ENCODE measurements around the gene MED12.

Gene MED12

GRCh38 chrX:71118032-71118984 lies at the start of gene MED12:
Gene MED12, plus strand, starts transcription at chrX:71118596. Its CDS starts 159 bp downstream, at chrX:71118755.
- peak within 1 kb of the TSS; percentile 71 to 75 for H3K4me3 ChIP-seq

DNA sequence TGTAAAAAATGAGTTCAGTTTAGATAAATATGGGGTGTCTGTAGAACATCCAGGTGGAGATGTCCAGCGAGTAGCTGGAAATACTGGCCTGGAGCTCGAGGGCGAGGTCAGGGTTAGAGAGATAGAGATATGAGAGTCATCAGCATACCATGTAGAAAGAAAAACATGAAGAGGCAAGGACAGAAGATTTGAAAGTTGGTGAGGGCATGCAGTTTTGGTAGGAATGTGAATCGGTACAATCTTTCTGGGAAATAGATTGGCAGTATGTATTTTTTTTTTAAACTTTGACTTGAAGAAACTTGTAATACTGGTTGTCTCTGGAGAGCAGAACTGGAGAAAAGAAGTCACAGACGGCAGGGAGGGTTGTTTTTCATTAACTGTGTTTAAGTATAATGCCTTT lies 47.9 kb upstream of the MED12 start:
- intact Hi-C loops (cut with DNase I; ENCODE audit: low total_unique reads) = no loop called here
- H3K4me1 ChIP-seq = peaks cover 0 to 14% (median 0%) of the 10 kb centered on the region in 4 donors
- no peak for TF ChIP-seq CTCF (IDR thresholded peaks at IDR 0.05)
- H3K27me3 ChIP-seq = no peaks in the 10 kb centered on the region
- no peak for DNase-seq
- no peak overlapping the region for H3K27ac ChIP-seq
- no peaks in the 10 kb centered on the region for H3K36me3 ChIP-seq
- H3K9me3 ChIP-seq = no peaks in the 10 kb centered on the region
- no peak overlapping the region for H3K4me3 ChIP-seq

More at GRCh38 chrX:71118032-71118984, at the start of gene MED12:
- peaks cover 0 to 13% (median 0%) of the 10 kb centered on the region in 4 donors for H3K4me1 ChIP-seq
- peak within 1 kb of the TSS; percentile 83 to 89 for H3K27ac ChIP-seq
- no peaks in the 10 kb centered on the region for H3K27me3 ChIP-seq
- peaks cover 17 to 27% (median 18%) of the 10 kb centered on the region in 3 donors for H3K36me3 ChIP-seq
- intact Hi-C loops (cut with DNase I; ENCODE audit: low total_unique reads) = no loop called here
- no peaks in the 10 kb centered on the region for H3K9me3 ChIP-seq
- DNase-seq = peak; percentile 79 to 89
- TF ChIP-seq CTCF (IDR thresholded peaks at IDR 0.05) = no peak

DNA sequence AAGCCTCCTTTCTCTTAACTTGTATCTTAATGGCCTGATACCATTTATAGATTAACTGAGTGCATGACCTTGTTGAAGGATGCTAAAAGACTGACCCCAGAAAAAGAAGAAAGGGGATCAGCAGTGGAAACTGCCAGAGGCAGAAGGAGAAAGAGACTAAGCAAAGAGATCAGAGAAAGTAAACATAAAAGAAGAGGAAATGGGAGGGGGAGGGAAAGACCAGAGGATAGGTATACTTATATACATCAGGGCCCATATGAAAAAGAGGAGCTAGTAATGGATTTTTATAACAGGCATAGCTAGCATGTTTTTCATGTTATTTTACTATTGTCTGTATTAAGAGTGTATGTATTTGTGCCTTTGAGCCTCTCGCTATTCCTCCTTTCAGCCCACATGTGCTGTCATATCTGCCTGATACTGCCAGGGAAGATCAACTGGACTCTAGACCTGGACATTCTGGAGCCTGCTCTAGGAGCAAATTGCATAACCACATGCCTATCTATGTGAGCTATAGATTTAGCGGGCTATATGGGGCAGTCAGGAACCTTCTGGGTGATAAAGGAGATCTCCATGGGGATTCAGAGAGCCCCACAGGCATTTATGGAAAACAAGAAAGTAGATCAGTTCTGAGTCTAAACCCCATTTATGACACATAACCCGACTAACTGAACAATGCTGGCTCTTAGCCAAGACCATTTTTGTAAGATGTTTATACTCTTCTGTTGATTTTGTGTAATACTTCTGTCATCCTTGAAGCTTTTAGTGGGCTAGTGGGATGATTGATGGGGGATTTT lies 36.9 kb upstream of the MED12 start:
- intact Hi-C loops (cut with DNase I; ENCODE audit: low total_unique reads) = no loop called here

GRCh38 chrX:71082124-71082647 lies 36.2 kb upstream of the MED12 start:
- no peaks in the 10 kb centered on the region for H3K27me3 ChIP-seq
- no peaks in the 10 kb centered on the region for H3K9me3 ChIP-seq
- H3K4me1 ChIP-seq = no peaks in the 10 kb centered on the region
- intact Hi-C loops (cut with DNase I; ENCODE audit: low total_unique reads) = no loop called here
- no peak for DNase-seq
- TF ChIP-seq CTCF (IDR thresholded peaks at IDR 0.05) = no peak
- H3K4me3 ChIP-seq = no peak overlapping the region
- no peak overlapping the region for H3K27ac ChIP-seq
- H3K36me3 ChIP-seq = no peaks in the 10 kb centered on the region

More for the DNA sequence above, 36.9 kb upstream of the MED12 start:
- Histone ChIP-seq H3K27me3 (no peaks in the 10 kb centered on the region), H3K4me1 (no peaks in the 10 kb centered on the region), H3K4me3 (no peak overlapping the region), H3K9me3 (no peaks in the 10 kb centered on the region), H3K36me3 (no peaks in the 10 kb centered on the region), H3K27ac (no peak overlapping the region)
- no peak for DNase-seq
- no peak for TF ChIP-seq CTCF (IDR thresholded peaks at IDR 0.05)

GRCh38 chrX:71082822-71083221 lies 35.6 kb upstream of the MED12 start:
- TF ChIP-seq CTCF (IDR thresholded peaks at IDR 0.05) = no peak

More at GRCh38 chrX:71082822-71083221, 35.6 kb upstream of the MED12 start:
- Histone ChIP-seq H3K36me3 (no peaks in the 10 kb centered on the region), H3K9me3 (no peaks in the 10 kb centered on the region), H3K27ac (no peak overlapping the region), H3K4me1 (no peaks in the 10 kb centered on the region), H3K4me3 (no peak overlapping the region), H3K27me3 (no peaks in the 10 kb centered on the region)
- no peak for DNase-seq
- intact Hi-C loops (cut with DNase I; ENCODE audit: low total_unique reads) = no loop called here
